HFF-Myc (cell line): ENCODE measurements around the gene USP40.

Experiments
- DNase-seq: peaks from one replicate; pipeline ENCODE4 v3.0.0-alpha.2; 2011; ENCODE audit warnings: low read depth; ENCODE audit errors: extremely low read depth
- H3K4me3 ChIP-seq: replicated peaks from 2 replicates; pipeline ENCODE4 v1.5.1; 2011; ENCODE audit warnings: low read depth, mild to moderate bottlenecking, control low read depth, low read length
- CTCF ChIP-seq: IDR thresholded peaks from 2 replicates; pipeline ENCODE4 v1.5.1; 2012; ENCODE audit warnings: mild to moderate bottlenecking, low read depth, low read length, control low read depth; ENCODE audit errors: missing control alignments

The USP40 gene

GRCh38 chr2:233470011-233470687, 96.4 kb downstream of the USP40 start:
- TF ChIP-seq CTCF = no peak
- no peak for DNase-seq
- H3K4me3 ChIP-seq = no peak overlapping the region

- no peak for DNase-seq
- no peak for TF ChIP-seq CTCF
- no peak overlapping the region for H3K4me3 ChIP-seq
Observed at GRCh38 chr2:233469261-233470010, 97.1 kb downstream of the USP40 start.

- H3K4me3 ChIP-seq = no peak overlapping the region
- TF ChIP-seq CTCF = no peak
- DNase-seq = no peak
Observed at GRCh38 chr2:233468741-233469110, 97.9 kb downstream of the USP40 start.

DNA sequence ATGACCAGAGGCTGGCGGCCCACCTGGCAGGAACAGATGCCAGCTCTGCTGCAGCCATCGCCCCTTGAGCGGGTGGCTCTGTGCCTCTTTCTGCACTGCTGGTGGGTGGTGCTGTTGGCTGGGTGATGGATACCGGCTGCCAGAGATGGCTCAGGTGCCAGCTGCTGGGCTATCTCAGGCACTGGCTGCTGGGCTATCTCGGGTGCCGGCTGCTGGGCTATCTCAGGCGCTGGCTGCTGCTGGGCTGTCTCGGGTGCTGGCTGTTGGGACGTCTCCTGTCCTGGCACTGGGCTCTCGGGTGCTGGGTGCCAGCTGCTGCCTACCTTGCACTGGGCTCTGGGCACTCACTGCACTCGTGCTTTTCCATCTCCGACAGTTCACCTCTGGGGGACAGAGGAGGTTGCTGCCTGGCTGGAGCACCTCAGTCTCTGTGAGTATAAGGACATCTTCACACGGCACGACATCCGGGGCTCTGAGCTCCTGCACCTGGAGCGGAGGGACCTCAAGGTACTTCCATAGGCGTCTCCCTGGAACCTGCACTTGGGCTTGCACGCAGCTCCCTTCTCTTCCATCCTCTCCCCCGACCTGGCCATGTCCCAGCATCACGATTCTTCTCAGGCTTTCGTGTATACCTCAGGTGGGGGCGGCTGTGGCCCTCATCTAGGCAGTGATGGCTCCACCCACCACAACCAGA, 98.4 kb downstream of the USP40 start:
- TF ChIP-seq CTCF = no peak
- no peak overlapping the region for H3K4me3 ChIP-seq
- no peak for DNase-seq

- no peak for TF ChIP-seq CTCF
- H3K4me3 ChIP-seq = no peak overlapping the region
- DNase-seq = no peak
Observed at GRCh38 chr2:233466991-233467603, 99.5 kb downstream of the USP40 start.

- no peak for TF ChIP-seq CTCF
Observed at GRCh38 chr2:233464531-233465240, 101.9 kb downstream of the USP40 start.

More at GRCh38 chr2:233464531-233465240, 101.9 kb downstream of the USP40 start:
- no peak overlapping the region for H3K4me3 ChIP-seq
- DNase-seq = no peak
